ENCODE results near the gene FGF18. TPM values are rescaled to one million over a fixed set of nuclear protein-coding genes. Genes with fewer than 3 reads are reported as not detected.

The FGF18 gene
- total and polyA plus RNA-seq, 9 donors = 0.27 to 7.9 (median 0.53) TPM; not detected in 1

DNA sequence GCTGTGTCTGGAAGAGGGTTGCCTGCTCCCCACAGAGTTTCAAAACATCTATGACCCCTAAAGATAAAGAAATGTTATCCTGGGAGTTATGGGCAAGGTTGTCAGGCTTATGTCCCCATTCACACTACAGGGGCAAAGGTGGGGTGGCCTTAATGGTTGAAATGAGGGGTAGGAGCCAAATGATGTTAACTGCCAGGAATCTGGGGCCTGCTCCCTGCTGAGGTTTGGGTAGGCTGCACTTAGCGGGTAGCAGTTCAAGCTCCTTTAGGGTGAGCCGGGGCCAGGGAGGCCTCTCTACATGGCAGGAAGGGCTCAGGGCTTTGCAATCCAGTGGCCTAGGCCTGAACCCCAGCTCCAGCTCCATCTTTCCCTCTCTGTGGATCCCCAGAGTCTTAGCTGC, 3.0 kb downstream of the FGF18 start:
- peaks cover 2% of the 10 kb centered on the region for H3K27me3 ChIP-seq
- H3K36me3 ChIP-seq = no peaks in the 10 kb centered on the region
- no peak for TF ChIP-seq EP300 (IDR thresholded peaks at IDR 0.05)
- TF ChIP-seq, protein P1, sequence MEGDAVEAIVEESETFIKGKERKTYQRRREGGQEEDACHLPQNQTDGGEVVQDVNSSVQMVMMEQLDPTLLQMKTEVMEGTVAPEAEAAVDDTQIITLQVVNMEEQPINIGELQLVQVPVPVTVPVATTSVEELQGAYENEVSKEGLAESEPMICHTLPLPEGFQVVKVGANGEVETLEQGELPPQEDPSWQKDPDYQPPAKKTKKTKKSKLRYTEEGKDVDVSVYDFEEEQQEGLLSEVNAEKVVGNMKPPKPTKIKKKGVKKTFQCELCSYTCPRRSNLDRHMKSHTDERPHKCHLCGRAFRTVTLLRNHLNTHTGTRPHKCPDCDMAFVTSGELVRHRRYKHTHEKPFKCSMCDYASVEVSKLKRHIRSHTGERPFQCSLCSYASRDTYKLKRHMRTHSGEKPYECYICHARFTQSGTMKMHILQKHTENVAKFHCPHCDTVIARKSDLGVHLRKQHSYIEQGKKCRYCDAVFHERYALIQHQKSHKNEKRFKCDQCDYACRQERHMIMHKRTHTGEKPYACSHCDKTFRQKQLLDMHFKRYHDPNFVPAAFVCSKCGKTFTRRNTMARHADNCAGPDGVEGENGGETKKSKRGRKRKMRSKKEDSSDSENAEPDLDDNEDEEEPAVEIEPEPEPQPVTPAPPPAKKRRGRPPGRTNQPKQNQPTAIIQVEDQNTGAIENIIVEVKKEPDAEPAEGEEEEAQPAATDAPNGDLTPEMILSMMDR (IDR thresholded peaks at IDR 0.05) = no peak
- no peak for TF ChIP-seq POLR2A (IDR thresholded peaks at IDR 0.05)
- 98 to 100% (median 100%) methylated on average over 2 of the region's 2 CpGs for WGBS, 3 donors
- no peak overlapping the region for H3K27ac ChIP-seq
- no peak overlapping the region for H3K4me3 ChIP-seq
- intact Hi-C loops (cut with DNase I) = loop anchor here in 3 of 4 donors (5.0 kb wide), 2 partner anchors 485 to 490 kb away; no protein-coding TSS in a partner anchor
- peaks cover 6% of the 10 kb centered on the region for H3K4me1 ChIP-seq (ENCODE audit: insufficient read depth)
- H3K9me3 ChIP-seq = no peaks in the 10 kb centered on the region
- peak in 1 of 5 donors; percentile 16 for DNase-seq

DNA sequence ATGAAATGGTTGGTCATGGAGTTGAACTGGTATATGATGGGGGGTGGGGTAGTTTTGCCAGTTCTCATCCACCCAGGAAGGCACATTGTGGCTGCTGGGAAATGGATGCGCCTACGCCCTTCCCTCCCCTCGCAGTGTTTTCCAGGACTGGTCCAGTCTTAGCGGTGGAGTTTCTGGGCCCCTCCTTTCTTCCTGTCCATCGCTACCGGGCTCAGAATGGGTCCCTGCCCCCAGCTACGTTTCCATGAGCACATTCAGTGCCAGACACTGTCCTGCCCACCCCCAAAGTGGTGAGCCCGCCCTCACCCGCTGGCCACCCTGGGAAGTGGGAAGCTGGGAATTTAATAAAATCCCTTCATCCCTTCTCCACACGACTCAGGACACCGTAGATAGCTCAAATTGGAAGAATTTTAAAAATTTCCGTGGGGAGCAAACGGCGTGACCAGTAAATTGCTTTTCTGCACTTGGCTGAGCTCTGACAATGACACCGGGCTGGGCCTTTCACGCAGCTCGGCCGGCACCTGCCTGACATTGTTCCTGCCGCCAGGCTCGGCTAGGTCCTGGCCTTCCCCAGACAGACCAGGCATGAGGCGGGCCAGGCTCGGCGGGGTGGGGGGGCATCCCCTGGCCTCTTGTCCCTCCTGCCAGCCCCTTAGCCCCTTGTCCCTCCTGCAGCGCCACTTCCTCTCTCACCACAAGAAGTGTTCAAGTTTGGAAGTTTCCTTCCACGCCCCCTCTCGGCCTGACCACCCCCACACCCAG, 3.6 kb downstream of the FGF18 start:
- TF ChIP-seq EP300 (IDR thresholded peaks at IDR 0.05) (no peak), POLR2A (IDR thresholded peaks at IDR 0.05) (no peak)
- TF ChIP-seq, protein P1 (IDR thresholded peaks at IDR 0.05) = no peak
- no peaks in the 10 kb centered on the region for H3K36me3 ChIP-seq
- no peaks in the 10 kb centered on the region for H3K9me3 ChIP-seq
- peaks cover 6% of the 10 kb centered on the region for H3K4me1 ChIP-seq (ENCODE audit: insufficient read depth)
- peaks cover 2% of the 10 kb centered on the region for H3K27me3 ChIP-seq
- WGBS, 3 donors = 93 to 94% (median 93%) methylated on average over 26 of the region's 26 CpGs
- no peak overlapping the region for H3K27ac ChIP-seq
- DNase-seq = peak in 1 of 5 donors; percentile 28
- intact Hi-C loops (cut with DNase I) = loop anchor here in 3 of 4 donors (5.0 kb wide), 2 partner anchors 484 to 489 kb away; no protein-coding TSS in a partner anchor
- no peak overlapping the region for H3K4me3 ChIP-seq

DNA sequence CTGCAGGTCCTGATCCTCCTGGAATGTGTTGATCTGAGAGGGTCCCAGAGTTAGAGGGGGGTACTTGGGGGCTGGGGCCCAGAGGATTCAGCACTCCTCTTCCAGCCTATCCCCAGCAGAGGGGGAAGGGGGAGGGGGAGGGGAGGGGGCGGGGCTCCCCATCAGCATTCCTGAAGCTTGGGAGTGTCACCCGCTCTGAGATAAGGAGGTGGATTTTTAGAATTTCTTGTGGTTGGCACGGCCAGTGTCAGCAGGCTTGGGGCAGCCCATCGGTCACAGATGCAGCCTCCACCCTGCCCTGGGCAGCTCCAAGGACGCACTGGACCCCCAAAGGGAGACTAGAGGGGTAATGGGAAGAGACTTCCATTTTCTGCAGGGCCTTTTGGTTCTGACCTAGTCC, 5.3 kb downstream of the FGF18 start:
- WGBS, 3 donors = 53 to 86% (median 61%) methylated on average over 5 of the region's 5 CpGs
- Histone ChIP-seq H3K27me3 (peaks cover 2% of the 10 kb centered on the region), H3K27ac (no peak overlapping the region), H3K9me3 (no peaks in the 10 kb centered on the region), H3K4me3 (no peak overlapping the region), H3K4me1 (ENCODE audit: insufficient read depth) (peaks cover 6% of the 10 kb centered on the region), H3K36me3 (no peaks in the 10 kb centered on the region)
- intact Hi-C loops (cut with DNase I) = loop anchor here in 3 of 4 donors (5.0 kb wide), 2 partner anchors 483 to 488 kb away; no protein-coding TSS in a partner anchor
- TF ChIP-seq EP300 (IDR thresholded peaks at IDR 0.05) (no peak), POLR2A (IDR thresholded peaks at IDR 0.05) (no peak)
- TF ChIP-seq, protein P1 (IDR thresholded peaks at IDR 0.05) = no peak
- DNase-seq = peak in 2 of 5 donors; percentile 1 to 14

DNA sequence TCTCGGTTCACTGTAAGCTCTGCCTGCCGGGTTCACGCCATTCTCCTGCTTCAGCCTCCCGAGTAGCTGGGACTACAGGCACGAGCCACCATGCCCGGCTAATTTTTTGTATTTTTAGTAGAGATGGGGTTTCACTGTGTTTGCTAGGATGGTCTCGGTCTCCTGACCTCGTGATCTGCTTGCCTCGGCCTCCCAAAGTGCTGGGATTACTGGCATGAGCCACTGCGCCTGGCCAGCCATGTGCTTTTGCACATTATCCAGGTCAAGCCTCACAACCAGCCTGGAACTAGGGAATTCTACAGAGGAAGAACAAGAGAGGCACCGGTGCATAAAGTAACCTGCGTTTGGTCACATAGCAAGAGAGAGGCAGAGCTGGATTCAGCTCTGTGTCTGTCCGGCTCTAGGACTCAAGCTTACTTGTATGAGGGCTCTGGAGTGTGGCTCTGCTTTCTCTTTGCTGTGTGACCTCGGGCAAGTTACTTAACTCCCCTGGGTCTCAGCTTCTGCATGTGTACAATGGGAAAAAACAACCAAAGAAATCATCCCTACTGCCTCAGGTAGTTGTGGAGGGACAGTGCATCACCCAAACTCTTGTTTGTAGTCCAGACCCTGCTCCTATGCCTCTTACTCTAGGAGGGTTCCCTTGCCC, 6.3 kb downstream of the FGF18 start:
- TF ChIP-seq POLR2A (IDR thresholded peaks at IDR 0.05) (no peak), EP300 (IDR thresholded peaks at IDR 0.05) (no peak)
- TF ChIP-seq, protein P1 (IDR thresholded peaks at IDR 0.05) = no peak
- no peak overlapping the region for H3K27ac ChIP-seq

More for the DNA sequence above, 6.3 kb downstream of the FGF18 start:
- WGBS, 3 donors = 90 to 95% (median 92%) methylated on average over 14 of the region's 14 CpGs
- H3K9me3 ChIP-seq = no peaks in the 10 kb centered on the region
- H3K4me3 ChIP-seq = no peak overlapping the region
- DNase-seq = peak in 2 of 5 donors; percentile 3 to 4
- no peaks in the 10 kb centered on the region for H3K27me3 ChIP-seq
- peaks cover 2% of the 10 kb centered on the region for H3K4me1 ChIP-seq (ENCODE audit: insufficient read depth)
- no peaks in the 10 kb centered on the region for H3K36me3 ChIP-seq
- intact Hi-C loops (cut with DNase I) = no loop called here
